Erythroblast (primary cell): Measurements from ENCODE around the gene DAB1.

Experiments
- GATA1 ChIP-seq: IDR thresholded peaks from 2 replicates; pipeline ENCODE4 v1.6.1; 2011; ENCODE audit warnings: low read depth, mild to moderate bottlenecking, control low read depth, low read length, moderate library complexity
- POLR2A ChIP-seq: IDR thresholded peaks from 2 replicates; pipeline ENCODE4 v1.6.1; 2011; ENCODE audit warnings: mild to moderate bottlenecking, low read length

DNA sequence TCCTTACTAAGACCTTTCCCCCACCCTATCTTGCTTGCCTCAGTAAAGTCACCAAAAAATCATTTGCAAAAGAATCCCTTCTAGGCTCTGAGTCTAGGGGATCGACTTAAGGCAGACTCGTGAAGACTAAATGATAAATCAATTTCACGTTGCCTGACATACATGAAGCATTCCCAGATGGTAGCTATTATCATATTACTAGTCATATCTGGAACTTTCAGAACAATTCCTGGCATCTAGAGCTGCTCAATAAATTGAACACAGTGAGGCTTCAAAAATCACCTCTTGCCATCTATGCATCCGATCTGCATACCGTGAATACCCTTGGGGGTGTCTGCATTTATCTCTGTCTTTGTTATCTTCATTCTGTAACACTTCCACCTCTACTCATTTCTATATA is 49.6 kb upstream of the DAB1 start:
- TF ChIP-seq POLR2A = no peak
- no peak for TF ChIP-seq GATA1
